ENCODE data around the gene PYGL. TPM values are rescaled to one million over a fixed set of nuclear protein-coding genes. Genes with fewer than 3 reads are reported as not detected.

PYGL gene
- total and polyA plus RNA-seq, 3 donors from 2014 or later = 12.7 to 16.5 (median 14.3) TPM

DNA sequence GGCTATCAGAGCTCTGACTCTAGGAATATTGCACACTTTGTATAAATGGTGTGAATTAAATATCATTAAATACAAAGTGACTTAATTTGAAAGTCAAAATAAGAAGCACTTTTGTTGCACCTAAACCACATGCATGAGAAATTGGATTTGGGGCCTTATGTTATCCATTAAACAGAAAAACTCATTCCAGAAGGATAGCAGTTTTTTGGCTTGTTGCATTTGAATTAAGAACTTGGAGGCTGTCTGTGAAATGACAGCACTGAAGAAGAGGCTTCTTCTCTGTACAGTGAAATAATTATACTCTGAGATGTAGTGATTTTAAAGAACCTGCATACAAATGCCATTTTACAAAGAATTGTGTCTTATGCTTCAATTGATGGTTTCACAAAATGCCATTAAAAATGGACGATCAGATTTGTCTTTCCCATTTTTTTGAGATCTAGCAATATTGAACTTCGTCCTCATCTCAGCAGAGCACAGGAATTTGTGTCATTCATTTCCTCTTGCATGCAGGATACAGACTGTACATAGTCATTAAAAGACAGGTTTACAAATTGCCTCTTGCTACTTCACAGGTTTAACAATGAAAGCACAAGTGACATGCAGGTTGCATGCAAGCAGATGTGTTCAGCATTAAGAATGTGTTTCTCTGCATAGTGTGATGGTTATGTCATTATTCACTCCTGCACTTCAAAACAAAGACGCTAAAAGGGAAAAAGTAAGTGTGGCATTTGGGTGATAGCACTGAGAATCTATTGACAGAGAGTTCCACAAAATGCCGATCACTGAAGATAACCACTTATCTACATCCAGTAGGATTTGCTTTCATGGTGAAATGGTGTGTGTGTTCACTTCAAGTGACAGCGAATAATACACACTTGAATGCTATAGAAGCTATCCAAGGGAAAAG lies 35.9 kb upstream of the PYGL start:
- H3K4me1 ChIP-seq = no peaks in the 10 kb centered on the region
- H3K27me3 ChIP-seq = no peaks in the 10 kb centered on the region
- no peak for DNase-seq
- no peak overlapping the region for H3K4me3 ChIP-seq
- intact Hi-C loops (cut with DNase I; ENCODE audit: low total_unique reads) = no loop called here
- WGBS, 2 donors = 63 to 83% methylated on average over 5 of the region's 5 CpGs
- no peak for TF ChIP-seq POLR2A (IDR thresholded peaks at IDR 0.05)
- TF ChIP-seq, protein P1, sequence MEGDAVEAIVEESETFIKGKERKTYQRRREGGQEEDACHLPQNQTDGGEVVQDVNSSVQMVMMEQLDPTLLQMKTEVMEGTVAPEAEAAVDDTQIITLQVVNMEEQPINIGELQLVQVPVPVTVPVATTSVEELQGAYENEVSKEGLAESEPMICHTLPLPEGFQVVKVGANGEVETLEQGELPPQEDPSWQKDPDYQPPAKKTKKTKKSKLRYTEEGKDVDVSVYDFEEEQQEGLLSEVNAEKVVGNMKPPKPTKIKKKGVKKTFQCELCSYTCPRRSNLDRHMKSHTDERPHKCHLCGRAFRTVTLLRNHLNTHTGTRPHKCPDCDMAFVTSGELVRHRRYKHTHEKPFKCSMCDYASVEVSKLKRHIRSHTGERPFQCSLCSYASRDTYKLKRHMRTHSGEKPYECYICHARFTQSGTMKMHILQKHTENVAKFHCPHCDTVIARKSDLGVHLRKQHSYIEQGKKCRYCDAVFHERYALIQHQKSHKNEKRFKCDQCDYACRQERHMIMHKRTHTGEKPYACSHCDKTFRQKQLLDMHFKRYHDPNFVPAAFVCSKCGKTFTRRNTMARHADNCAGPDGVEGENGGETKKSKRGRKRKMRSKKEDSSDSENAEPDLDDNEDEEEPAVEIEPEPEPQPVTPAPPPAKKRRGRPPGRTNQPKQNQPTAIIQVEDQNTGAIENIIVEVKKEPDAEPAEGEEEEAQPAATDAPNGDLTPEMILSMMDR (IDR thresholded peaks at IDR 0.05) = no peak
- H3K9me3 ChIP-seq = no peaks in the 10 kb centered on the region
- H3K27ac ChIP-seq = no peak overlapping the region
- no peaks in the 10 kb centered on the region for H3K36me3 ChIP-seq (ENCODE audit: low read depth, missing control alignments)

DNA sequence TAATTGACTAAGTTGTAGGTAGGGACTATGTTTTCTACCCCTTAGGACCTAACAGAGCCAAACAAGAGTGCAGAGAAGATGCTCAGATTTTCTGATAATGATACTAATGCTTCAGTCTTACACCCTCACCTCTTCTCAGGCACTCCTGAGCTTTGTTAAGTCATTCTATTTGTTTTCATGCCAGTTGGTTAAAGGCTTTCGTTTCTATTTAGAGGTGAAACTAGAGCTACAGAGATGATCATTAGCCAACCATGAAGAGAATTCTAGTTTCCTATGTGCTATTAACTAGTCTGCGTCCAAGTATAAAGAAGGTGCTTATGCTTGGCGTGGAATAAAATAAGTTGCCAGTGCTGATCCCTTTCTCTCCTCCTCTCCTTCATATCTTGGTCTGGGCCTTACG lies 34.6 kb upstream of the PYGL start:
- Histone ChIP-seq H3K36me3 (ENCODE audit: low read depth, missing control alignments) (no peaks in the 10 kb centered on the region), H3K9me3 (no peaks in the 10 kb centered on the region), H3K4me3 (no peak overlapping the region), H3K4me1 (no peaks in the 10 kb centered on the region), H3K27ac (no peak overlapping the region), H3K27me3 (no peaks in the 10 kb centered on the region)
- no peak for TF ChIP-seq POLR2A (IDR thresholded peaks at IDR 0.05)
- TF ChIP-seq, protein P1 (IDR thresholded peaks at IDR 0.05) = no peak
- 84 to 94% methylated on average over 4 of the region's 4 CpGs for WGBS, 2 donors
- no peak for DNase-seq
- intact Hi-C loops (cut with DNase I; ENCODE audit: low total_unique reads) = no loop called here

DNA sequence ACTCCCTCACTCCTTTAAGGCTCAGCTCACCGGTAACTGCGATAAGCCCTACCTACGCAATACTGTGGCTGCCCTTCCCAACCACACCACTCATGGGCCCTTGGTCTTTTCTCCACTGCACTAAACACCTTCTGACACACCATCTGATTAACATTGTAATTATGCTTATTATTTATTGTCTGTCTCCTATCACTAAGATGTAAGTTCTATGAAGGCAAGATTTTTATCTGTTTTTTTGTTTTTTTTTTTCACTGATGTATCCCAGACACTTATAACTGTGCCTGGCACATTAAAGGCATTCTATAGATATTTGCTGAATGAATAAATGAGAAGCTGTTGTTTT lies 34.2 kb upstream of the PYGL start:
- Histone ChIP-seq H3K4me3 (no peak overlapping the region), H3K27me3 (no peaks in the 10 kb centered on the region), H3K9me3 (no peaks in the 10 kb centered on the region), H3K4me1 (no peaks in the 10 kb centered on the region), H3K36me3 (ENCODE audit: low read depth, missing control alignments) (no peaks in the 10 kb centered on the region), H3K27ac (no peak overlapping the region)
- TF ChIP-seq, protein P1 (IDR thresholded peaks at IDR 0.05) = no peak
- no peak for TF ChIP-seq POLR2A (IDR thresholded peaks at IDR 0.05)
- DNase-seq = no peak
- intact Hi-C loops (cut with DNase I; ENCODE audit: low total_unique reads) = no loop called here
- WGBS, 2 donors = 88 to 91% methylated on average over 3 of the region's 3 CpGs

DNA sequence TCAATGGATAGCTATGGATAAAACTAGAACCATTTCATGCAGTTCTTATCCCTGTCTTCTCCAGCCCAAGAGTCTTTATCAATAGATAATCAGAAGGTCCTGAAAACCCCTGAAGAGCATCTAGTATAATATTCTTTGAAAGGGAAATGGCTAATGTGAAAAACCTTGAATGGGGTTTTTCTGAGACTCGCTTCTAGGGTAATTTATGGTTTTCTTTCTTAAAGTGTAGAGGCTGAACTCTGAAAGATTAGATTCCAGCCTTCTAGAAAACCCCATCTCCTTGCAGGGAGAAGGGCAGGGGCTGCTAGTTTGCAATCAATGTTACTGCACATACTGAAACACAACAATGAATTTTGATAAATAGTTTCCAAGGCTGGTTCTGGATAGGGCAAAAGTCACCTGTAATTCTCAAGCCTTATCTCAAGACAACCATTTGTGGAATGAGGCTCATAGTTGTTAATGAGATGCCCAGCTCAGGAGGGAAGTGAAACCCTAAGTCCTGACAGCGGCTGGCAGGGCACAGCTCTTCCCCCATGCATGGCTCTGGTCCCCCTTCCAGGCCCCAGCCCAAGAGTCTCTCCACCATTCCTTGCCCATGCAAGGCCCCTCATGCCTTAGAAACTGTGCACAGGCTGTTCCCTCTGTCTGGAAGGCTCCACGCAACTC lies 33.7 kb upstream of the PYGL start:
- H3K27ac ChIP-seq = no peak overlapping the region
- H3K36me3 ChIP-seq (ENCODE audit: low read depth, missing control alignments) = no peaks in the 10 kb centered on the region
- WGBS, 2 donors = 70 to 78% methylated on average over 3 of the region's 3 CpGs
- no peaks in the 10 kb centered on the region for H3K27me3 ChIP-seq
- H3K9me3 ChIP-seq = no peaks in the 10 kb centered on the region
- intact Hi-C loops (cut with DNase I; ENCODE audit: low total_unique reads) = no loop called here
- no peaks in the 10 kb centered on the region for H3K4me1 ChIP-seq
- no peak for TF ChIP-seq POLR2A (IDR thresholded peaks at IDR 0.05)
- TF ChIP-seq, protein P1 (IDR thresholded peaks at IDR 0.05) = no peak
- no peak for DNase-seq
- no peak overlapping the region for H3K4me3 ChIP-seq
